HG03196 (cell line): Measurements from ENCODE around the gene DRC1.

Source experiments
- ATAC-seq: cut with Tn5 transposase; IDR thresholded peaks from one replicate; pipeline ENCODE4 v1.9.1; 2021; ENCODE audit not compliant: unreplicated experiment

DRC1 gene

DNA sequence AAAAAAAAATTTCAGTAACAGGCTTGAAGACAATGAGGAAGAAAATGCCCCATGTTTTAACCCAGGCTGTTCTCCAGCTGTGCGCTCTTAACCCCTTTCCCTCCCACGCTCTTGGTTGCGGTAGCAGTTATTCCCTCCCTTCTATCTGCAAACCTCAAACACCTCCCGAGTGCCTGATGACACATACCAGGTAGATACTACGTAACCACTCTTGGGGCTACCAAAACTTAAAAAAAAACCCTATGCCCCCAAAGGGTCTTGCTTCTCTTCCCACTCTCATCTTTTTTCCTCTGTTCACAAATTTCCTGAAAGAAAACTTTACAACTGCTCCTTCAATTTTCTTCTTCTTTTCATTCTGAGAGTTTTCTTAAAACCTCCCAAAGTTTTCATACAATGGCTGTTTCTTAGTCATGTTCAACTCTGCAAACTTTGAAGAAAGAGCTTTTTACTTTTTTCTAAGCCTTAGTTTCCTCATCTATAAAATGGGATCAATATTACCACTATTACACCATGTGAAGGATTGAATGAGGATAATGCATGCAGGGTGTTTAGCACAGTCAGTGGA is 4.9 kb upstream of the DRC1 start:
- no peak for ATAC-seq

DNA sequence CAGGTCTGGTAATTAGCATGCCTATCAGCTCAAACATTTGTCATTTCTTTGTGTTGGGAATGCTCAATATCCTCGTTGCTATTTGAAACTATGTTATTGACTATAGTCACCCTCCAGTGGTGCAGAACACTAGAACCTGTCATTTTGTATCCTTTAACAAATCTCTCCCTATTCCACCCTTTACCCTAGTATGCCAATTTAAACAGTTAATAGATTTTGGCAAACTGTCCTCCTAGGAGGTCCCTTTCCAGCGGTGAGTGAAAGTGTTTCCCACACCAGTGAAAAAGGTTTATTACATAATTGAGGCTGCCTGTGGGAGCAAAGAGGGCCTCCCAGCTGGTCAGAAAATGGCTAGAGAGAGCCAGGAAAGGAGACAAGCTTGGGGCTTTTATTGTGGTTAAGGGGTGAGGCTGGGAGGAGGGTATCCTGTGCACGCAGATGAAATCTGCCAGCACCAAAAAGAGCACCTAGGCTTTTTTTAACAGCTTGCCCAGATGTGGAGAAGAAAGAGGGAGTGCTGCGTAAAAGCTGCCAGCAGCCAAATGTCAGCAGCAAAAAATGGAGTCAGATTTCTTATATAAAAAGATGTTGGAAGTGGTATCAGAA is 1.8 kb upstream of the DRC1 start:
- no peak for ATAC-seq

DNA sequence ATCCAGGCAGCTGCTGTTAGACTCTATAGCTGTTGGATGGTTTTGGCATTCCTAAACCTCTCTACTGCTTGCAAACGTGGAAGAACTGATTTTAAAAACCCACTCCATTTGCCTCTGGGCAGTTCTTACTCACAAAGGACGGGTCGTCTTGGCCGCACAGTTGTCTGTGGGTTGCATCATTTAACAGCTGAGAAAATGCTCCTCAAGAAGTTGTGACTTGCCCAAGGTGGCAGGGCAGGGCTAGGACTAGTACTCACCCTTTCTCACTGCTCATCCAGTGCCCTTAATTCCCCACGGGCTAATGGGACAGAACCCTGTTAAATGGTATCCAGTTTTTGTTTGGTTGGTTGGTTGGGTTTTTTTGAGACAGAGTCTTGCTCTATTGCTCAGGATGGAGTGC is 997 bp upstream of the DRC1 start:
- ATAC-seq = no peak

DNA sequence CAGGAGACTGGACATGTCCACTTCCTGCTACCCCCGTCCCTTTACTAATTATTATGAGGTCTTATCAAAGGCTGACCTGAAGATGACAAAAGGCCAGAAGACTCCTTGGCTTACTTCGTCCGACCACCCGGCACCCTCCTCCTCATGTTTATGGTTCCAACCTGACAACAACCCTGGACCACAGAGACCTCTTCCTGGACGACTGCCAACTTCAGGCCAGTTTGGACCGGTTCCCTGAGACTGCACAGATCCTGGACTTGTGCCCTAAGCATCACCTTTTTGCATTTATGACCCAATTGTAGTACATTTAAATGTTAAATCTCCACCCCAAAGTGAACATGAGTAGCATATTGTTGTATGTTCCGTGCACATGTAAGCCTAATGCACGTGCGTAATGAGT is 5.8 kb downstream of the DRC1 start:
- ATAC-seq = no peak

DNA sequence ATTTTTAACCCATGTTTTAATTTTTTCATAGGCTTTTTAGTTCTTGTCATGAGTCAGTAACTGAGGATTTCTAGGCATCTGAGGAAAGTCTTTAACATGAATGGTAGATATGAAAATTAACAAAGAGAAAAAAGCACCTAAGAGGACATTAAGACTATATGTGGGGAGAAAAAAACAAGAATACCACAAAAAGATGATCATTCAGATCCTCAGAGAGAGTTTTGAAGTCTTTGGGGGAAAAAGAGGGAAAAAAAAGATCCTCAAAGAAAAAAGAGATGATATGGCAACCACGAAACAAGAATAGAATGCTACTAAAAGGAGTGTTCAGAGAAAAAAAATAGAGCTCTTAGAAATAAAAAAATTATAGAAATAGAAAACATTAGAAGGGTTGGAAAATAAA is 8.1 kb downstream of the DRC1 start:
- ATAC-seq = no peak

DNA sequence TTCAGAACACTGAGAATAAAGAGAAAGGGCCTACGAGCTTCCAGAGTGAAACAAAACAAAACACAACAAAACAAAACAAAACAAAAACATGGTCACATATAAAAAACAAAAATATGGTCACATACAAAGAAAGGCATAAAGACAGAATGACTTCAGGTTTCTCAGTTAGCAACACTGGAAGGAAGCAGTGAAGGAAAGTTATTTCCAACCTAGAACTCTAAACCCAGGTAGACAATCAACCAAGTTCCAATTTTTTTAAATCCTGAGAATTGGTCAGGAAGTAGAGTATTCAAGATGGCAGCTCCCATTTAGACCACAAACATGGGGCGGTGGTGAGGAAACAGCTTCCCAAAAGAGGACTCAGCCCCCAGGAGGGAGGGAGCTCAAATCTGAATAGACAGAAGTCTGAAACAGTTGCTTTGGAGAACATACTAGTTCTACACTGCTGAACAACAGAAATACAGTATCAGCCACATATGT is 9.1 kb downstream of the DRC1 start:
- no peak for ATAC-seq

DNA sequence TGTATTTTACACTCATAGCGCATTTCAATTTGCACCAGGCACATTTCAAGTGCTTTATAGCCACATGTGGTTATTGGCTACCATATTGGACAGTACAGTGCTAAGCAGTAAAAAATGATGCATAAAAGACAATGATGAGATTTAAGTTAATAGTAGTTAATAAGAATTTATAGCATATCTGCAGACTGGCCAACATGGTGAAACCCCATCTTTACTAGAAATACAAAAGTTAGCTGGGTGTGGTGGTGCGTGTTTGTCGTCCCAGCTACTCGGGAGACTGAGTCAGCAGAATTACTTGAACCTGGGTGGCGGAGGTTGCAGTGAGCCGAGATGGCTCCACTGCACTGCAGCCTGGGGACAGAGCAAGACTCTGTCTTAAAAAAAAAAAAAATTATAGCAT is 9.7 kb downstream of the DRC1 start:
- ATAC-seq = no peak

DNA sequence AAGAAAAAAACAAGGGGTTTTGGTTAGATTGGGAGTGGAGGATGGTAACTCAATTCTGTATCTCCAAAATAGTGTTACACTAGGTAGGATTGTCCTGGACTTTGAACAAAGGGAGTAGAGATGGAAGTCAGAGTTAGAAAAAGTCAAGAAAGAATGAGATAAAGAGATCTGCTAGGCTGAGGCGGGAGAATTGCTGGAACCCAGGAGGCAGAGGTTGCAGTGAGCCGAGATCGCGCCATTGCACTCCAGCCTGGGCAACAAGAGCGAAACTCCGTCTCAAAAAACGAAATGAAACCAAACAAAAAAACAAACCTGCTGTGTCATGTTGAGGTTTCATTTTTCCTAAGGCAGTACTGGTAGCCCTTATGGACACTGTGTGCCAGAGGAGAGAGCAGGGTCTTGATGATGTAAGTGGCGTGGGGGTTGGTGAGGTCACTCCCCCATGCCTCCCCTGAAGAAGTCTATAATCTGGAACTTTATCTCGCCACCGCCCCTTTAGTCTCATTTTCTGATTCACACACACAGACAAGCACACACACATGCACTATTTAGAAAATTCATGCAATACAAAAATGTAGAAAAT is 10.5 kb downstream of the DRC1 start:
- ATAC-seq = no peak

DNA sequence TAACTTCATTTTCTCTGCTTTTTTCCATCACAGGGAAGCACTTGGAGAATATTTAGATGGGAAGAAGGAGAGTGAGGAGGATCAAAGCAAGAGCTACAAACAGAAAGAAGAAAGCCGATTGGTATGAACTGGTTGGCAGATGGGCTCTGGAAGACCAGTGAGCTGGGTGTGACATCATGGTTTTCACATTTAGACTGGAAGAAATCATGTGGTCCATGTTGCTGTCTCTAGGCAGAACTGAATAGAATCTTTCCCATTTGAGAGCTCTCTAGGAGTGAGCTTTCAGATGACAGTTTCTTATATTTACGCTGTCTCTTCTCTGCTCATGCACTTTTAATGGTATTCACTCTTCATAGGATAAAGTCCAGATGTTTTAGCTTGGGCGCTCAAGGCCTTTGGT is 12.6 kb downstream of the DRC1 start:
- ATAC-seq = no peak

DNA sequence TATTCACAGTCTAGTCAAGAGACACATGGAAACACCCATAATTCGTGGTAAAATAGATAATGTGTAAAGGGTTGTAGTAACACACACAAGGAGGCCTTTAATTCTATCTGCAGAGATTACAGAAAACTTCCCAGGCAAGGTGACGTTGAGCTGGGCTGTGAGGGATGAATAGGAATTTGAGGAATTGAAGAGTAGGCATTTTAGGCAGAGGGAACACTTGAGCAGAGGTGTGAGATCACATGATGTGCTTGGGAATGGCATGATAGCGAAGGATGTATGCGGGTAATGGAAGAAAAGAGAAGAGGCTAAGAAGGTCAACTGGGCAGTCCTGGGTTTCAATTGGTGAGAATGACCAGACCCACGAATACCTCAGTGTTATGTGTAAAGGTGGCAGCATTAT is 20.2 kb downstream of the DRC1 start:
- no peak for ATAC-seq

DNA sequence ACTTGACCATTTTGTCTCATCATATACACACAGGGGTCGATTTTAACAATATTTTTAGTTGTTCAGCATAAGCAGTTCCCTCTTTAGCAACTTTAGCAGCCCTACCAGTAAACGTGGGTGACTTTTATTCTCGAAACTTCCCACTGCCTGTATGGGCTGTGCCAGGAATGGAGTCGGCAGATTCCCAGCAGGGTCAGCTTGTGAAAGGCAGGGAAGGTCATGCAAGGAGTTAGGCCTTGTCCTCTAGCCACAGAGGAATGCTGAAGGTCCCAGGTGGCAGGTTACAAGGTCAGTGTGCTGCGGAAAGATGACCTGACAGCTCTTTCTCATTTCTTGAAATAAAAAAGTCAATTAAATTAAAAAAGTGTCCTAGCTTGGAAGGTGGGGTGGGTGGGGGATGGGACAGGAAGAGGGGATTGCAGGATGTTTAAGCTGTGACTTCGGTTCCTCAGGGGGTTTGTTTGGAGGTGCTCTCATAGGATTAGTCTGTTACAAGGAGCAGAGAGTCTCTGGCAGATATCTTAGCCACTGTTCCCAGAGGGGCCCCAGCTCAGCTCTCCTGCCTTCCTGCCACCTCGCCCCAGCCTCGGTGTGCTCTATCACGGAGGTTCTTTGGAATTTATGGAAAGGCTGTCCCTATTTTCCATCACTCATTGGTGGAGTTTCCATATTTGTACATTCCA is 21.4 kb downstream of the DRC1 start:
- no peak for ATAC-seq

DNA sequence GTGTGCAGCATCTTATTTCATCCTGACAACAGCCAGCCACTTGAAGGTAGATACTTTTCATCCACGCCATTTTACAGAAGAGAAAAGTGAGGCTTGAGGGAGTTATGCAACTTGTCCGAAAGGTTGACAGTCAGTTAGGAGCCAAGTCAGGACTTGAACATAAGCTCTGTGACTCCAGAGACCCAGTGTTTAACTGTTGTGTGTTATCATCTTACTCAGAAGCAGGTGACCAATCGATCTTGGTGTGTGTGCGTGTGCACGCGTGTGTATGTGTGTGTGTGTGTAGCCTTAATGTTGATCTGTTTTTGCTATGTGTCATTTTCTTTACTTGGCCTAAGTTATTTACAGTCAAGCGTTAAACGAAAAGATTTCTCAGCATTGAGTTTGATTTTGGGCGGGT is 22.0 kb downstream of the DRC1 start:
- no peak for ATAC-seq

DNA sequence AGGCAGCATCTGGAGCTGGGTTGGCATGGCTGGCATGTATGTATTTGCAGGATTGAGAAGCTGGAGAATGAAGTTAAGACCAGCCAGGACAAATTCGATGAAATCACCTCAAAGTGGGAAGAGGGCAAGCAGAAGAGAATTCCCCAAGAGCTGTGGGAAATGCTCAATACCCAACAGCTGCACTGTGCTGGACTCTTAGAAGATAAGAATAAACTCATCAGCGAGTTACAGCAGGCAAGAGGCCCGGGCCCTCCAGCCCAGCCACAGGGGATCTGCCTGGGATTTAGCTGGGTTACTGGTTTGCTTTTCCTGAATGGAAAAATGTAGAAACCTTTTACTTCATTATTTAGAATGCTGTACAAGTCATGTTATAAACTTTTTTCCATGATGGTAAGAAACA is 22.5 kb downstream of the DRC1 start:
- no peak for ATAC-seq

DNA sequence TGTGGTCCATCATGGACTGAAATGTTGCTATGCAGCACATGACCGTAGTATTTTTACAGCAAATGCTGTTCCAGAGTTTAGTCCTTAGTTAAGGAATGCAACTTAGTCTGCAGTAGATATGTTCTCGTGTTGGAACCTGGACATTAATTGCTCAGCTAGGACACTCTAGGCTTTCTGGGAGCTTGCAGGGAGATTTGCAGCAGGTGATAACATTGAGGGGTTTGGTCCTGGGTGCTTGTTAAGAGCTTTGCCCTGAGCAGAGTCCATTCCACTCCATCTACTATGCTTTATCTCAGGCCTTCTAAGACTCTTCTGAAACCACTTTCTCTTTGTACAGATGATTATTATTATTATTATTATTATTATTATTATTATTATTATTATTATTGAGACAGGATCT is 27.1 kb downstream of the DRC1 start:
- ATAC-seq = no peak

DNA sequence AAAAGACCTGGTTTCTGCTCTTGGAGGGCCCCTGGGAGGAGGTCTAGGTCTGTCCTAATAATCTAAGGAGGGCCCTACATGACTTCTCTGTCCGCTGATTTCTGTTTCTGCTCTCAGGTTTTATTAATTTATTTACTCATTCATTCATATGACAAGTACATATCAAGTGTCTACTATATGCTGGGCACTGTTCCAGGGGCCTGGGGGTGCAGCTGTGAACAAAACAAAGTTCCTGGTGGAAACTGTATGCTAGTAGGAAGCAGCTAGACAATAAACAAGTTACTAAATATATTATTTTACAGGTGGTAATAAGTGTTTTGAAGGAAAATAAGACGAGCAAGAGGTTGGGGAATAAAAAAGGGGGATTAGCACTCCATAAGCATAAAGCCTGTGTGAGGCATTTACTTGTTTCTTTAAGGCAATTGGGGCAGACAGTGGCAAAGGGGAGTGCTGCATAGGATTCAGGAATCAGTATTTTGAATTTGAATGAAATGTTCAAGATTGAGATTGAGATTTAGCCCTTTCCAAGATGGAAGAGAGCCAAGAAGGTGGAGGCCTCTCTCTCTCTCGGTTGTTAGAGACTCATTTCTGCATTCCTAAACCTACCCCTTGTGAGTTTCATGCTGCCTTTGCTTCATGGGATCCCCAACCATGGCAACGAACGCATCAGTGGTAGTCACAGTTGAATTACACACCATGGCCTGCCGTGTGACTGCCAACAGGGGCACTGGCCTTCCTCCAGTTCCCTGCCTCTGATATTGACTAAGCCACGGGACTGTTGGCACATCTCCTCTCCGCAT is 28.3 kb downstream of the DRC1 start:
- ATAC-seq = no peak

DNA sequence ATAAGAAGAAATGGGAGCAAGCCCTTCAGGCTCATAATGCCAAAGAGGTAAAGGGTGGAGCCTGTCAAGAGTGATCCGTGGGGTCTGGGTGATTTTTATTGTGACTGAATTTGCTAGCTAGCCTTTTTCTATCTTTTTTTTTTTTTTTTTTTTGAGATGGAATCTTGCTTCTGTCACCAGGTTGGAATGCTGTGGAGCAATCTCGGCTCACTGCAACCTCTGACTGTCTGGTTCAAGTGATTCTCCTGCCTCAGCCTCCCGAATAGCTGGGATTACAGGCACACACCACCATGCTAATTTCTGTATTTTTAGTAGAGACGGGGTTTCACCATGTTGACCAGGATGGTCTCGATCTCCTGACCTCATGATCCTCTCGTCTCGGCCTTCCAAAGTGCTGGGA is 29.1 kb downstream of the DRC1 start:
- ATAC-seq = no peak

DNA sequence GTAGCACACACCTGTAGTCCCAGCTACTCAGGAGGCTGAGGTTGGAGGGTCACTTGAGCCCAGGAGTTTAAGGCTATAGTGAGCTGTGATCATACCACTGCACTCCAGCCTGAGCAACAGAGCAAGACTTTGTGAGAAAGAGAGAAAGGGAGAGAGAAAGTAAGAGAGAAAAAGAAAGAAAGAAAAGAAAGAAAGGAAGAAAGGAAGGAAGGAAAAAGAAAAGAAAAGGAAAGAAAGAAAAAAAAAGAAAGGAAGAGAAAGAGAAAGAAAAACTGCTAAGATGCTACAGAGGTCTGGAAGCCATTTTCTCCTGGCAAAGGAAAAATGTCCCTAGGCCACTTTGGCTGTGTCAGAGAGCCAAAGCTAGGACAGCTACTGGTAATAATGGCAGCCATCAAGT is 30.6 kb downstream of the DRC1 start:
- no peak for ATAC-seq

DNA sequence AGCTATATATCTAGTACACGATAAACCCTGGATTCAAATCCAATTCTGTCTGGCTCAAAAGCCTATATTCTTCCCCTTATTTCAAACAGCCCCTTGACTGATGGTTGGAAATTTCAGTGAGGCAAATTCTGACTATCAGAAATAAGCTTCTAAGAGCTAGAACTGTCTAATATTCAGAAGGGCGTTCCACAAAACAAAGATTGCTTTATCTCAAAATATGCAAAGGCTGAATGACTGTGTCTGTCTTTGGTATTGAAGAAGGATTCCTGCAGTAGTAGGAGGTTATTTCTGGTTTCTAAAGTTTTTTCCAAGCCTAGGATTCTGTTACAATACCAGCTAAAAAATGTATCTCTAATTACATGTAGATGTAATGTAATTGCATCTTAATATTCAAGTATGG is 31.1 kb downstream of the DRC1 start:
- ATAC-seq = no peak

DNA sequence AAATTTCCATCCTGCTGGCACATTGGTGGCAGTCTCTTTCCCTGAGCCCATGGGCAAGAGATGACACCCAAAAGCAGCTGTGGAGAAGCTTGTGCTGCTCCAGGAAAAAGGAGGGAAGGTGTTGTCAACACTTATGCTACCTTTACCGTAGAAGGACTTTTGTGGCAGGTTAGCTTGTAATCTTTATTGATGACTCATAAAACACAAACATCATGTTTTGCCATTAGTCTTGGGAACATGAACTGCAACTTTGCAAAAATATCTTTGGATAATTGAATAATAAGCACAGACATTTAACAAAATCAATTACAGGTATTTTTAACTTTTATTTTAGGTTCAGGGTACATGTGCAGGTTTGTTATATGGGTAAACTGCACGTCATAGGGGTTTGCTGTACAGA is 33.4 kb downstream of the DRC1 start:
- ATAC-seq = no peak

DNA sequence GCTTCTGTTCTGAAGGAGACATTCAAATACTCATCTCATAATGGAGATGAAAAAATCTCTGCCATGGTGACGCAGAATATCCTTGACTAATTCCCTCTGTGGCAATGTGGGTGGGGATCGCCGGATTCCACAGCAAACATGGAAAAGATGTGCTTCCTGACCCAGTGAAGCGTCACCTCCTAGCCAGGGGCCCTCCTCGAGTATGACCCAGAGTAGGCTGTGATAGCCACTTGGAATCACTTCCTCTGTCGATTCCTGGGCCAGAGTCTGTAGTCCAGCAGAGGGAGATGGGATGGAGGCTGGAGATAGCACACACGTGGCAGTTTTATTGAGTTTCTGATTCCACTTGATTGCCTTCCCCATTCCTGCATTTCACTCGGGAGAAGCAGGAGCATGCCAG is 36.8 kb downstream of the DRC1 start:
- no peak for ATAC-seq

DNA sequence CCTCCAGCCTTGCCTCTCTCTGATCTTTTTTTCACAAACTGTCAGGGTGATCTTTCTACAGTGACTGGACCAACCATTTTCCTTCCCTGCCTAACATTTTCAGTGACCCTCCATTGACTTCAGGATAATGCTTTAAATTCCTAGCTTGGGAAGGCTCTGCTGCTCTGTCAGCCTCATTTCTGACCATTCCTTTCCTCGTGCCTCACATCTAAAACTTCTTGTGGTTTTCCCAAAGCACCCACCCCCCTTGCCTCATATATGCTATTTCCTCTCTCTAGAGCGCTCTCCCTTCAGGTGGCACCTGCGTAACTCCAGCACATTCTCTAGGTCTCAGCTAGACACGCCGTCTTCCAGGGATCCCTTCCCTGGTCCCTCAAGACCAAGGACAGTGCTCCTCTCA is 37.2 kb downstream of the DRC1 start:
- ATAC-seq = no peak

DNA sequence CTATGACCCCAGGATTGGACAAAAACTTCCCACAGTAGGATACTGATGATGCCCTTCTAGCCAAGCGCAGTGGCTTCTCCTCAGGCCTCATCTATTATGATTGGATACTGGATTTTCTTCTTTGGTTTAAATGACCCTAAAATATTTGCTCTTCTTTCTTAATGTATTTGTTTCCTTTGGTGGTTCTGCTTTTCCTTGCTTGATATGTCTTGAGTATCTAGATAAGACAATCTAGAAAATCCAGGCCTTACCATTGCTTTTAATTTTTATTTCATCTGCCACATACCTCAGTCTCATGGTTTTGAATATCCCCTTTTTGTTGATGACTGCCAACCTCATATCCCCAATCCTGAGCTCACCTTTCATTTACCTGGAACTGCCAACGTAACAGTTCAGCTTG is 40.6 kb downstream of the DRC1 start:
- no peak for ATAC-seq
